Fibroblast of skin of left biceps (primary cell): ENCODE results near the gene ZC3H14.
A peak's percentile ranks its signal among the peaks of the same experiment; 100 is the strongest.

Experiments
- DNase-seq, 2 experiments: peaks; one replicate each; pipeline ENCODE4 v3.0.0-alpha.2; 2013; ENCODE audit warnings: low read depth in 2 of 2

ZC3H14 gene

DNA sequence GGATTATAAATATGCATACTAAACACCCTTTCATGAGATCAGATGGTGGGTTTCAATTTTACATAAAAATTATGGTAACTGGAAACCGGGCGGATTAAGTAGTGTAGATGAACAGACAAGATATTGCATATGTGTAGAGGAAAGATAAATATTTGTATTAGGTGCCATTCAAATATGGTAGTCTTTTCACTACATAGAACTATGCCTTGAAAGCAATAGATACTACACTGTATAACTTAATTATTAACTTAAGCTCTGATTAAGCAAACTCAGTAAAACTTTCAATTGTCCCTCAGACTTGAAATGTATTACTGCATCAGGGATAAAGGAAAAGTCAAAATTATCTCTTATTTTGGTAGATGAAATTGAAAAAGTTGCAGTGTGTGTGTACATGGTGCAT lies 10.0 kb upstream of the ZC3H14 start:
- DNase-seq = no peak

DNA sequence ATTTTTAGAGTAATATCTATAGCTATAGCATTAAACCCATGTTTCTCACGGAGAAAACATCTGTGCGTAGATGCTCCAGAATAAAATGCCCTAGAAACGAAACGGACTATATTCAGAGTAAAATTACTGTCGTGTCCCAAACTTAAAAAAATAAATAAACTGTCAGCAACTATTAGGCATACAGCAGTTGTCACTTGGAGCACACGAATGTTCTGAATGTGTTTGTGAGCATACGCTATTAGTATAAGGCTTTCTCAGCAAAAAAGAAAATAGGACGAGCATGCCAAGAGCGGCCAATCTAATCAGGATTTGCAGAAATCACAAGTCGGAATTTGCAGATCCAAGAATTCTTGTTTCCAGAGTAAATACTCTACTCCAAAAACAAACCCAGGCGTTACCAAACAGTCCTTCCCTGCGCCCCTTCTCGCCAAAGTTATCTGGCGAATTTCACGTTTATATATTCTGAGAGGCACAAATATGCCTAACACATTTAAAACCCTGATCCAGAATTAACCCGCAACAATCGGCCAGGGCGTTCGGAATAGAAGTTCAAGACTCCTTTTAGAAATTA lies 8.9 kb upstream of the ZC3H14 start:
- DNase-seq = no peak

DNA sequence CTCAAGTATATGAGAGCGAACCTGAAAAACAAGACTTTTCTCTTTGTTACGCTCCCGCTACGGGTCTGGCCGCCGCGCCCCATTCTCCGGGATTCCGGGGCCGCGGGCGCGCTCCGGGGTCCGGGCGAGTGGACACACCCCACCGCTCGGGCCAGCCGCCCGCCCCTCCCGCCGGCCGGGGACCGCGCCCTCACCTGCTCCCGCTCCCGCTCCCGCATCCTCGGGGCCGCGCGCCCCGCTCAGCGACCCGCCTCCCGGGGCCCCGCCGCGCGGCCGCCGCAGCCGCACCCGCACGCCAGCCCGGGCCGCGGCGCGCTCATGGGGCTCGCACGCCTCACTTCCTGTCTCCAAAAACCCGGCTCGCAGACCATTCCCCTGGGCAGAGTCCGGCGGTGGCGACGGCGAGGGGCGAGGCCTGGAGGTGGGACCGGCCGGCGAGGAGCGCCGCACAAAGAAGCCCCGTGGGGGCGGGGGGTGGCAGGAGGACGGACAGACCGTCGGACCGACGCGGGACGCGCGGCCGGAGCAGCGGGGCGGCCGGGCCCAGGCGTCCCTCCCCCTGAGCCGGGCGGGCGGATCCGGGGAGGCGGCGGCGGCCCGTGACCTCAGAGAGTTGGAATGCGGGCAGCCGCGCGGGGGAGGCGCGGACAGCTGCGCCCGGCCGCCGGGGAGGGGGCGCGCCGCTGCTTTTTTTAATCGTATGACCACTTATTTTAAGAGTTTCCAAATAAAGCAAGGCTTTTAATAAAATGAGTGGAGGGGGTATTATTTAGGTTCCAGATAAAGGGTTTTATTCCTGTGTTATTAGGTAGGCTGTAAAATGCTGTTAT lies 8.2 kb upstream of the ZC3H14 start, which contains the start of gene PTPN21:
Gene PTPN21, minus strand, starts transcription at position 551 of the 830 bp plus-strand sequence. CDS start 4,590 bp downstream, outside the sequence.
- peak in 1 of 2 experiments; percentile 36 for DNase-seq

DNA sequence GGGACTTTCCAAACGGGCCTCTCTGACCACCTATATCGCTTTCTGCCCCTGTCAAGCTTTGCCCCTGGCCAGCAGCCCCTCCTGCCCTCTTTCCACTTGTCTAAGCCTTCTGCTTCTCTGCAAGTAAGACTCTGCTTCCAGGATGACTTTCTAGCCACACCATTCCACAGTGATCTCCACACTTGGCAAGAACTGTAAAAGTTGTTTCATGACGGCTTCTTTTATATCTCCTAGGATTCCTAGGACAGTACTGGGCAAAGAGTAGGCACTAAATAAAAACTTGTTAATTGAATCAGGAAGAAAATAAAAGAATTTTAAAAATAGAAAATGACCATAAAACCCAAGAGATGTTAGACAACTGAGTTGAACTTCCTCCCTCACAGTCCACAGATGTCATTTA lies 6.3 kb upstream of the ZC3H14 start:
- DNase-seq = no peak

DNA sequence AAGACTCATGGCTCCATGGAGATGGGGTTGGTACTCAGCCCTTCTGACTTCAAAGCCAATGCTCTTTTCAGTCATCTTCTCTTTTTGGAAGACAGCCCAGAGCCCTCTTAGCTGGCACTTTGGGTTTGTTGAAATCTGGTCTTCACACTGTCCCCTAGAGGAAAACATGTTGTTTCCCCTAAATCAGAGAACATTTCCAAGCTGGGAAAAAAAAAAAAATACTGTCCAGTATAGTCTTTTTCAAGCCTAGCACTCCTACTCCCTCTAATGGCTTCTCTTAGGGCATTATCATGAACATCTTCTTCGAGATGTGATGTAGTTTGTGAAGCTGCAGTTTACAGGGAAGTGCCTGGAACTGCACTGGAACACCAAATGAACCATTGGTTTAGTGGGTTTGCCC lies 3.0 kb upstream of the ZC3H14 start:
- peak; percentile 34 to 37 for DNase-seq

DNA sequence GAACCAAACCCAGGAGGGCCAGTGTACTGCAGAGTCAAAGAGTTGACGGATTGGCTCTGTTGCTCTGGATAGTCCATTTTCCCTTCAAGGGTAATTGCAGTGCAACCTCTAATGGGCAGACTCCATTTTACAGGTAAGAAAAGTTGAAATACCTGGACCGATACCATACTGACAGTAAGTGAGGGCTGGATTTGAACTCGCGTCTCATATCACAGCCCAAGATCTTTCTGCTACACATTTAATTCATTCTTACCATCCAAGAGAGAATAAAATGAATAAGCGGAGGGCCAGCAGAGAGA lies 356 bp upstream of the ZC3H14 start:
- DNase-seq = no peak

DNA sequence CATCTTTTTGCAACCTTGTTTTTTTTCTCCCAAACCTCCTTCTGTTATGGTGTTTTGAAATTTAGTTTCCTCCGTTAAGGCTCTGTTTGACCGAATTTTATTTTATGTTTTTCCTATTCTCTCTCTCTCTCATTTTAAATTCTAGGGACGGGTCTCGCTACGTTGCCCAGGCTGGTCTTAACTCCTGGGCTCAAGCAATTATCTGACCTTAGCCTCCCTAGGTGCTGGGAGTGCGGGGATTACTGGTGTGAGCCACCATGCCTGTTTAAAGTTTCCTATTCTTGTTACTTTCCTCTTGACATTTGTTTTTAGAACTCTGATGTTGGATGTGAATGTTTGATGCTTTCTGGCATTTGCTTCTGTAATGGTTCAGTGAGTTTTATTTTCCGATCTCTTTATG lies 1.0 kb downstream of the ZC3H14 start:
- DNase-seq = no peak

DNA sequence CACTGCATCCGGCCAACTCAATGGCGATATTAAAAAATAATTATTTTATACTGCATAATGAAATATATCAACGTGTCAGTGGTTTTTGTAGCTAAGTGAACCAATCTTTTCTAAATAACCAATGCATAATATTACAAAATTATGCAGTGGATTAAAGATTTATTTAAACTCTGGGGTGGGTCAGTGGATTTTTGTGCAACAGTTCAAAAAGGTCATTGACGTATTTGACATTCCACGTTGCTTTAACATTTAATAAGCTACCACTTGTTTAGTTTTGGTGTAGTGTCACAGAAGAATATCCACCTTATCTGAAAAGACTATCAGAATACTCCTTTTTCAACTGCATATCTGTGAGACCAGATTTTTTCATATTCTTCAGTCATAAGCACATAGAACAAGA lies 2.6 kb downstream of the ZC3H14 start:
- DNase-seq = no peak

DNA sequence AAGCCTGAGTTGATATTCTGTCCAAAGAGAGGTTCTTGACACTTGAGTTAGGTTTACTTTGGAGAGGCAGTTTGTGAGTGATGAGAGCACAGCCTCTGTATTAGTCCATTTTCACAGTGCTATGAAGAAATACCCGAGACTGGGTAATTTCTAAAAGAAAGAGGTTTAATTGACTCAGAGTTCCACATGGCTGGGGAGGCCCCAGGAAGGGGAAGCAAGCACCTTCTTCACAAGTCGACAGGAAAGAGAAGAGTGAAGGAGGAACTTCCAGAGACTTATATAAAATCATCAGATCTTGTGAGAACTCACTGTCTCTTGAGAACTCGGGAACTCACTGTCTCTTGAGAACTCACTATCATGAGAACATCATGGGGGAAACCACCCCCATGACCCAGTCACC lies 5.4 kb downstream of the ZC3H14 start:
- no peak for DNase-seq

DNA sequence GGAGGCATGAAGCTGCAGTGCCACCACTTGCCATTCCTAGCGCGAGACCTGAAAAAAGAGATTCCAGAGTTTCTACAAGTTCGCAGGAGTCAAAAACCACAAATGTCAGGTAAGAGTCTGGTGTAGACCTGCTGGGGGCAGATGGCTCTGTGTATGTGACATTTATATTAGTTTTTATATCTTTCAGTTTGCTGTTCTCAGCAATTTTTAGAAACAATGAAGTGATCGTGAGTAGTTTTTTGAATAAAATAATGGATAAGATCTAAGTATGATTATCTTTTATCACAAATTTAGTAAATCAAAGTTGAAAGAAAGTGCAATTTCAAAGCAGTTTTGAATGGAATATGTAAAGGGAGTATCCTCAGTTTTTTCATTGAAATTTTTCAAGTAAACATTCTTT lies 9.3 kb downstream of the ZC3H14 start:
- no peak for DNase-seq

DNA sequence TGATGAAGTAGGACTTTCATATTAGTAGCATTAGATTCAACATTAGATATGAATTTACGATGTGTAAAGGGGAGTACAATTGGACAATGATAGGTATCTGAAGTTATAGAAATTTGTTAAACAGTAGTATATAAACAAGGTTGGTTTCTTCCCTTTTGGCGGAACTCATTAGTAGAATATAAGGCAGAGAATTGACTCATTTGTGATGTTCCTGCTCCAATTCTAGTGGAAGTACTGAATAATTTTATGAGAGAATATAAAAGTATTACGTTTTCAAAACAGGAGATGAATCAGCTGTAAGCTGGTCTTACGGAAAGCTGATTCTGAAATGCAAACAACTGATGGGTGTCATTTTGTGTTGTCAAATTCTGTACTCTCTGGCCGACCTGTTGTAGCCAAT lies 13.4 kb downstream of the ZC3H14 start:
- no peak for DNase-seq

DNA sequence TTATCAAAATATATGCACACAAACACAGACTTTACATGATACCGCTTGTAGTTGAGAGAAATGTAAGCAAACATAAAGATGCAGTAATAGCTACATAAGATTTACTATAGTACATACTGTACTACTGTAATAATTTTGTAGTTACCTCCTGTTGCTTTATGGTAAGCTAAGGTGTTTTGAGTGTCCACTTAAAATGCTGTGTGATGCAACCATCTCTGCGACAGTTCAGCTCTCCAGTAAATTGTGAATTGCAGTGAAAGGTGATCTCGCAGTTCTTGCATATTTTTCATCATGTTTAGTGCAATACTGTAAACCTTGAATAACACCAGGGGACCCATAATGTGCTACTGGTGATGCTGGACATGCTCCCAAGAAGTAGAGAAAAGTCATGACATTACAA lies 21.6 kb downstream of the ZC3H14 start:
- no peak for DNase-seq

DNA sequence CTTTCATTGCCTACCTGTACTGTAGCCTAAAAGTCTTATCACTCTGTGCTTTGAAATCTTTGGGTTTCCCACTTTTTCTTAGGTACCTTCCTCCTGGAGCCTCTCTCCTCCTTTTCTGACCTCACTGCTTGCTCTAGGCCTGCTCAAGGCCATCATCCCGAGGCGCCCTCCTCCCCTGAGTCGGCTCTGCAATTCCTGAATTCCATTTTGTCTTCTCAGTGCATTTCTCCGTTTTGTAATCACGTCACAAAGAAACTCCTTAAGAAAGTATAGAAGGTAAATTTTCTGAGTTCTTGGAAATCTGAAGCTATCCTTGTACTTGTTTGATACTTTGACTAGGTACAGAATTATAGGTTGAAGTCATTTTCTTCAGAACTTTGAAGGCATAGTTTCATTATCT lies 25.2 kb downstream of the ZC3H14 start:
- DNase-seq = no peak

DNA sequence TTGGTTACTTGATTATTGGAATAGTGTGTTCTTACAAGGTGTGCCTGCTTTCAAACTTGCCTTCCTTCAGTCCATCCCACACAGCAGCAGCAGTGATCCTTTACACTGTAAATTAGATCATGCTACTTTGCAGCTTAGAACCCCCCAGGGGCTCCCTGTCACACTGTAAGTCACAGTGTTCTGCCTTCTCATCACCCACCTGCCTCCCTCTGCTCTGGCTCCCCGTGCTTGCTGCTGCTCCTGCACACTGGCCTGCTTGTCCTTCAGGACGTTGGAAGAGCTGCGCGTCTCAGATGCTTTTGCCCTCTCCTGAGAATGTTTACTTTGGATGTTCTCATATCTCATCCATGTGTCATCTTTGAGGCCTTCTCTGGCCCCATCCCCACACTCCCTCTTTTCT lies 27.3 kb downstream of the ZC3H14 start:
- no peak for DNase-seq

DNA sequence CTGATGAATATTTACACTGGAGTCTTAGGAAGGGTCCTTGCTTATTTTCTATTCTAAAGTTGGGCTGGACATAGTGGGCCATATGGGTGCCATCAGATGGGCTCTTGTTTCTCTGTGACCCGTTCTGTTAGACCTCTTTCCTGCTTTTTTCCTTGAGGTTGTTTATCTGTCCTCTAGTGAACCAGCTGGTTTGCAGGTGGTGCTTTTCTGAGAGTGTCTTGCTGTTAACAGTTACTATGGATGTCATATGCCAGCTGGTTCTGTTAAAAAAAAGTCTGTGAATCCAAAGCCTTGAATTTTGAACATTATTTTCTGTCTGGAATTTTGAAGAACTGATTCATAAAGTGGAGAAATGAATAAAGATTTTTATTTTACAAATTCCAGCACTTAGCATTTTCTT lies 29.2 kb downstream of the ZC3H14 start:
- no peak for DNase-seq

DNA sequence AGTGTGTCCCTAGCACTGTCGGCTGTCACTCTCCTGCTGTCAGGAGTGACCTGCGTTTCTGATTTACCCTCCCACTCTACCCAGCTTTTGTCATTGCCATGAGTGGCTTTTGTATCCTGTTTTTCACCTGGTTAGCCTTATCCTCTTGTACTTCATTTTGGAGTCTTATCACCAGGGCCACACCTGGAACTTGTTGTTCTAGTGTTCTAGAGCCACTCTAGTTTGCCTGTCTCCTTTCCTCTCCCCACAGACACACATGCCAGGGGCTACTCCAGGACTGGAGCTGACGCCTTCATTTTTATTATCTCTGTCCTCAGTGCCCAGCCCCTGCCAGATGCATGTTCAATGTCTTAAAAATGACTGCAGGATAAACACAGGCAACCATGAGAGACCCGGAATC lies 34.2 kb downstream of the ZC3H14 start:
- no peak for DNase-seq

DNA sequence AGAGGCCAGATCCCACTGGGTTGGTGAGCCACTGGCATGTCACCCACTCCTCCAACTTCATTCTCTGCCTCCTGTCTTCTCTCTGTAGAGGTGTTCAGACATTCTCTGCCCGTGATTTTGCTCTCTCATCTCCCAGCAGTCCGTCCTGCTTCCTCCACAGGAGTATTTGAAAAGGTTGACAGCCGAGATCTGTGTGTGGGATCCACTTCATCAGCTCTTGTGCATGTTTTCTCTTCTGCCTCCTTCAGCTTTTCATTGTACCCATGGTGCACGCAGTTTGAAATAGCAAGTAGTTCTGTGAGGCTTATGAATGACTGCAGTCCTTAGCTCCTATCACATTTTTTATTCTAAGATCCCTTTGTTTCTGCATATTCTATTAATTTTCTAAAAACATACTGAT lies 34.8 kb downstream of the ZC3H14 start:
- no peak for DNase-seq

DNA sequence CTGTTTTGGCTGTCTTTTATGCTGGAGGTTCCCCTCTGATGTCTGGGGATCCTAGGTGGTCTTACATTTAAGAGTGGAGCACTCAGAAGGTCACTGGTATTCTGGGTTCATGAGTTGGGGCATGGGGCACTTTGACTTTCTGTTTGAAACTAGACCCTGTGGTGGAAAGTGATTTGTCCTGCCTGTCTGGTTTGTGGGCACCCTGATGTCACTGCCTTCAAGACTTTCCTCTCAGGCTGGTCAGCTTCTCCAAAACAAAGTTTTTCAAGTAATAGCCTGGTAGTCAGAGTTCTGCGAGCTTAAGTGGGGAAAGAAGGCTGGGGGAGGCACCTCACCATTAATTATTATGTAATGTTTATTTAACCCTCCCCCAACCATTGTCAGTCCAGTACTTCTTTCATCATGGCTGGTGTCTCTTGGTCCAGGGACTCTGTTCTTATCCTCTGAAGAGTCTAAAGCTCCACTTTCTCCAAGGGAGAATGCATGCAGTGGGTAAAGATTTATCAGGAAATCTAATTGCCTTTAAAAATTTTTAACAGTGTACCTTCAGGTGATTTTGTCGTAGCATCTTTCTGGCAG lies 35.3 kb downstream of the ZC3H14 start:
- no peak for DNase-seq

DNA sequence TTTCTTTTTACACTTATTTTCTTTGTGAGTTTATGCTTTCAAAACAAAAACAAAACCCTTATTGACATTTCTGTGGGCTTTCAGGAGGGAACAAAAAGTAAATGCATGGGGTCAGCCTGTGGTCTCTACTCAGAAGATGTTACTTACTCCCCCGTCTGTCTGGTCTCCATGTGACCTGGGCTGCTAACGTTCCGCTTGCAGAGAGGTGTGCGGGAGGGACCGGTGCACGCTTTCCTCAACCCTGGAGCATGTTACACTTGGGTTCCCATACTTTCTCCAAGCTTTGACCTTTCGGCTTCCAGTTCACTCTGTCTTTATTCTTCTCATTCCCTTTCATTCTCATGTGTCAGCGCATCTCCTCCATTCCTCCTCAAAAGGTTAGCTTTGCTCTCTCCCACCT lies 36.5 kb downstream of the ZC3H14 start:
- no peak for DNase-seq

DNA sequence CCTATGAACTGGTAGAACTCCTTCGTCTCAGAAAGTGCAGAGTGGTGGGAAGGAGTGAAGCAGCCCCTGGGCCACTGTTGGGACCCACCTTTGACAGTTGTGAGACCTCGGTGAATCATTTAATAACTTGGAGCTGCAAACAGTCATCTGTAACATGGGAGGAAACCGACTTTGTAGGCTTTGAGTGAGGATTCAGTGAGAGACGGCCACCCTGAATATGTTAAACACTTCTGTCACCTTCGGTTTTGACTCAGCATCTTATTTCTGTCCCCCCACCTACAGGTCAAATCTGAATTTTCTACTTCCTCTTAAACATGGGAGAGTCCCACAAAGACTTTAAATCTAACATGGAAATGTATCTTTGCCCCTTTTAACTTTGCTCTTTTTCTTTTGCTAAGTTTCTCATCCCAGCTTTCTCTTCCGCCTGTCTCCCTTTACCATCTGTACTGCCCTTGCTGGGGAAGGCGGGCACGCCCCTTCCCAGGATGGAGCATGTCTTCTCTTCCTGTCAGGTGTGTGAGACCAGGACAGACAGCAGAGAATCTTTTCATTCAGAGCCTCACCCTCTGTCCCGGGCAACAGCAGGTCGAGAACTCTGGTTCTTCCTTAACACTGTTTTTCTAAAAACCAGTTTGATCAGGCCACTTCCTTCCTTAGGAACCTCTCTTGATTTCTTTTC lies 37.1 kb downstream of the ZC3H14 start:
- no peak for DNase-seq

DNA sequence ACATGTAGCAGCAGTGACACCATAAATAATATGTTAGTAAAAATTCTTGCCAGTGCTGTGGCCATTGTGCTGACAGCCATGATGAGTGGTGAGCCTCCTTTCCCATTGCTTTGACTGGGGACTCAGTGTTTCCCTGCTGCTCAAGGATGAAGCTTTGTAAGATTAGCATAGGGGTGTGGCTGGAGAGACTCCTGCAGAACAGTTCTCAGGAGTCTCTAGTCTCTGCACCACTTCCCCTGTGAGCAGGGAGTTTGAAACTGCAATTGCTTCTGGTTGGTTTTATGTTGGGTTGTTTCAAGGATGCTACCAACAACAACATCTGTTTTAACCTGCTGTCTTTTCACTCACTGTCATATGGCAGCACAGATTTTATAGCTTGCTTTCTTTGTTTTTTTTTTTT lies 41.4 kb downstream of the ZC3H14 start:
- DNase-seq = no peak

DNA sequence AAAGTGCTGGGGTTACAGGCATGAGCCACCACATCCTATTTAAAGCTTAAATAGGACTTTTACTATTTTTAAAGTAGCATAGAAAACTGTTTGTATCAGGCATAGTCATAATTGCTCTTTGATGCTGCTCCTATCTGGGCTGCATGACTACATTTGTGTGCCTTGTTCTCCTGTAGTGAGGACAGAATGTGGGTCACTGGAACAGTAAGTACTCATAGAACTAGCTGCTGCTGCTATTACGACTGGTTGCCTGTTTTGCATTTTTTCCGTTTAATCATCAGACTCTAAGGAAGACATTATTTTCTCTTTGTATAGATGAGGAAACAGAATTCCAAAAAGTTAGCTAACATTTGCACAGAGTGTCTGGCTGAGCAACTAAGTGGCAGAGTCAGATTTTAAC lies 42.8 kb downstream of the ZC3H14 start:
- no peak for DNase-seq

DNA sequence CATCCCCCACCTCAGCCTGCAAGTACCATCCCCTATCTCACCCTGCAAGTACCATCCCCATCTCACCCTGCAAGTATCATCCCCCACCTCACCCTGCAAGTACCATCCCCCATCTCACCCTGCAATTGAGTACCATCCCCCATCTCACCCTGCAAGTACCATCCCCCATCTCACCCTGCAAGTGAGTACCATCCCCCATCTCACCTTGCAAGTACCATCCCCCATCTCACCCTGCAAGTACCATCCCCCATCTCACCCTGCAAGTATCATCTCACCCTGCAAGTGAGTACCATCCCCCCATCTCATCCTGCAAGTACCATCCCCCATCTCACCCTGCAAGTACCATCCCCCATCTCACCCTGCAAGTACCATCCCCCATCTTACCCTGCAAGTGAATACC lies 45.0 kb downstream of the ZC3H14 start:
- DNase-seq = no peak
